ENCODE data around the gene APCDD1.

APCDD1 gene

GRCh38 chr18:10408131-10408530, 46.3 kb upstream of the APCDD1 start:
- Histone ChIP-seq H3K4me1 (ENCODE audit: insufficient read depth, low read length) (no peaks in the 10 kb centered on the region), H3K27me3 (ENCODE audit: insufficient read depth, low read length, poor library complexity) (no peaks in the 10 kb centered on the region), H3K4me3 (ENCODE audit: low read depth in 1 of 2, low read length in 2 of 2) (no peak overlapping the region), H3K79me2 (ENCODE audit: insufficient read depth, low read length) (no peaks in the 10 kb centered on the region), H3K9ac (ENCODE audit: low read depth, low read length) (no peak overlapping the region), H3K4me2 (ENCODE audit: insufficient read depth, low read length) (no peak overlapping the region), H2AFZ (ENCODE audit: low read depth, low read length) (no peak overlapping the region), H3K36me3 (ENCODE audit: insufficient read depth, low read length) (no peaks in the 10 kb centered on the region), H4K20me1 (ENCODE audit: insufficient read depth, low read length) (no peaks in the 10 kb centered on the region), H3K27ac (ENCODE audit: low read length) (no peak overlapping the region), H3K9me3 (ENCODE audit: insufficient read depth, low read length, severe bottlenecking) (no peaks in the 10 kb centered on the region)
- DNase-seq (no peak), ATAC-seq (ENCODE audit: insufficient read depth, low read depth) (no peak)
- TF ChIP-seq CTCF (IDR thresholded peaks at IDR 0.05; ENCODE audit: borderline replicate concordance, extremely low read depth, low read length, poor library complexity, severe bottlenecking) (no peak), EZH2 (IDR thresholded peaks at IDR 0.05; ENCODE audit: borderline replicate concordance, low read depth, low read length, severe bottlenecking) (no peak)

- Histone ChIP-seq H3K4me1 (ENCODE audit: insufficient read depth, low read length) (no peaks in the 10 kb centered on the region), H3K27me3 (ENCODE audit: insufficient read depth, low read length, poor library complexity) (no peaks in the 10 kb centered on the region), H3K36me3 (ENCODE audit: insufficient read depth, low read length) (no peaks in the 10 kb centered on the region), H3K9ac (ENCODE audit: low read depth, low read length) (no peak overlapping the region), H2AFZ (ENCODE audit: low read depth, low read length) (no peak overlapping the region), H3K4me2 (ENCODE audit: insufficient read depth, low read length) (no peak overlapping the region), H3K4me3 (ENCODE audit: low read depth in 1 of 2, low read length in 2 of 2) (no peak overlapping the region), H3K9me3 (ENCODE audit: insufficient read depth, low read length, severe bottlenecking) (no peaks in the 10 kb centered on the region), H4K20me1 (ENCODE audit: insufficient read depth, low read length) (no peaks in the 10 kb centered on the region), H3K79me2 (ENCODE audit: insufficient read depth, low read length) (no peaks in the 10 kb centered on the region), H3K27ac (ENCODE audit: low read length) (no peak overlapping the region)
- ATAC-seq (ENCODE audit: insufficient read depth, low read depth) (no peak), DNase-seq (no peak)
- TF ChIP-seq EZH2 (IDR thresholded peaks at IDR 0.05; ENCODE audit: borderline replicate concordance, low read depth, low read length, severe bottlenecking) (no peak), CTCF (IDR thresholded peaks at IDR 0.05; ENCODE audit: borderline replicate concordance, extremely low read depth, low read length, poor library complexity, severe bottlenecking) (no peak)
These were observed 45.4 kb upstream of the APCDD1 start for GRCh38 chr18:10409041-10409440.

- ATAC-seq (ENCODE audit: insufficient read depth, low read depth) (no peak), DNase-seq (no peak)
- Histone ChIP-seq H4K20me1 (ENCODE audit: insufficient read depth, low read length) (no peaks in the 10 kb centered on the region), H3K4me3 (ENCODE audit: low read depth in 1 of 2, low read length in 2 of 2) (no peak overlapping the region), H3K27me3 (ENCODE audit: insufficient read depth, low read length, poor library complexity) (no peaks in the 10 kb centered on the region), H3K4me1 (ENCODE audit: insufficient read depth, low read length) (no peaks in the 10 kb centered on the region), H3K36me3 (ENCODE audit: insufficient read depth, low read length) (no peaks in the 10 kb centered on the region), H3K27ac (ENCODE audit: low read length) (no peak overlapping the region), H3K9ac (ENCODE audit: low read depth, low read length) (no peak overlapping the region), H3K9me3 (ENCODE audit: insufficient read depth, low read length, severe bottlenecking) (no peaks in the 10 kb centered on the region), H3K4me2 (ENCODE audit: insufficient read depth, low read length) (no peak overlapping the region), H2AFZ (ENCODE audit: low read depth, low read length) (no peak overlapping the region), H3K79me2 (ENCODE audit: insufficient read depth, low read length) (no peaks in the 10 kb centered on the region)
- TF ChIP-seq CTCF (IDR thresholded peaks at IDR 0.05; ENCODE audit: borderline replicate concordance, extremely low read depth, low read length, poor library complexity, severe bottlenecking) (no peak), EZH2 (IDR thresholded peaks at IDR 0.05; ENCODE audit: borderline replicate concordance, low read depth, low read length, severe bottlenecking) (no peak)
These were observed 43.7 kb upstream of the APCDD1 start for GRCh38 chr18:10410472-10411308.
